IPS-18c (cell line): ENCODE results near the gene RSPH4A.
"Not testable (repeated sequence)": the region's sequence is repeated elsewhere in the genome, so short reads cannot be mapped to it uniquely, and the experiment has no call there.

Experiments used
- H3K4me3 ChIP-seq: 2 replicates; pipeline ENCODE4 v1.7.0; 2013; ENCODE audit warnings: low read depth, mild to moderate bottlenecking, low read length, moderate library complexity; ENCODE audit not compliant: insufficient read depth
- H3K9me3 ChIP-seq: one replicate; pipeline ENCODE4 v1.6.1; 2013; ENCODE audit warnings: mild to moderate bottlenecking, low read length, moderate library complexity; ENCODE audit not compliant: control insufficient read depth, insufficient read depth

RSPH4A gene

DNA sequence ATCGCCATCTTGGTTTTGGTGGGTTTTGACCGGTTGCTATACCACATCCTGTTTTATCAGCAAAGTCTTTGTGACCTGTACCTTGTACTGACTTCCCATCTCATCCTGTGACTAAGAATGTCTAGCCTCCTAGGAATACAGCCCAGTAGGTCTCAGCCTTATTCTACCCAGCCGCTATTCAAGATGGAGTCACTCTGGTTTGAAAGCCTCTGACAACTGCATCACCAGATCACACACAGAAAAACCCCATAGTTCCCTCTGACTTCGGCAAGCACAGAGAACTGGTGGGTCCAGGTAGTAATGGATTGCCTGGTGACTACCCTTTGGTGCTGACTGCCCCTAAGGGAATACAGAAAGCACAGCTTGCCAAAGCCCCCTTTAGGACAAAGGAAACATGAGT lies 10.3 kb upstream of the RSPH4A start:
- no peak overlapping the region for H3K4me3 ChIP-seq
- no peaks in the 10 kb centered on the region for H3K9me3 ChIP-seq

DNA sequence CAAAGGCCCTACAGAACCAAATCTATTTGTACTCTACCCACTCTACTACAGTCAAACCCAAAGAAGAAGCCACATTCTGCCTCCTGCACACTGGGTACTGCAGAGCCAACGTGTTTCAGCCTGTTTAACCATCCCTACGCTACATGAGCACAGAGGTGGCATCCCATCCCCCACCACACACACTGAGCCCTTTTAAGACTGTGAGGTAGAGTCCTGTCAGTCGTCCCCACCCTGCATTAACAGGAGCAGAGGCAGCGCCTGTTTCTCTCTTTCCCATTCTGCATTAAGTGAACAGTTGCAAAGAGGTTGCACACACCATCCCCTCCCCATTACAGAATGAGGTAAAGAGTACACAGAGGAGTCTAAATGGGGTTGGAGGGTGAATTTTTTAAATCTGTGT lies 5.2 kb upstream of the RSPH4A start:
- no peak overlapping the region for H3K4me3 ChIP-seq
- no peaks in the 10 kb centered on the region for H3K9me3 ChIP-seq

DNA sequence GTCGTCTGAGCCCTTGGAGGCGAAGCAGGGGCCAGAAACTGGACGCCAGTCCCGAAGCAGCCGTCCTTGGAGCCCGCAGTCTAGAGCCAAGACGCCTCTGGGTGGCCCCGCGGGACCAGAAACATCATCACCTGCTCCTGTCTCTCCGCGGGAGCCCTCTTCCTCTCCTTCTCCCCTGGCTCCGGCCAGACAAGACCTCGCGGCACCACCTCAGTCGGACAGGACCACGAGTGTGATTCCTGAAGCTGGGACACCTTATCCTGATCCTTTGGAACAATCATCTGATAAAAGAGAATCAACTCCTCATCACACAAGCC lies 416 bp downstream of the RSPH4A start:
- Histone ChIP-seq H3K4me3 (peak overlapping the region; percentile 55), H3K9me3 (no peaks in the 10 kb centered on the region)

DNA sequence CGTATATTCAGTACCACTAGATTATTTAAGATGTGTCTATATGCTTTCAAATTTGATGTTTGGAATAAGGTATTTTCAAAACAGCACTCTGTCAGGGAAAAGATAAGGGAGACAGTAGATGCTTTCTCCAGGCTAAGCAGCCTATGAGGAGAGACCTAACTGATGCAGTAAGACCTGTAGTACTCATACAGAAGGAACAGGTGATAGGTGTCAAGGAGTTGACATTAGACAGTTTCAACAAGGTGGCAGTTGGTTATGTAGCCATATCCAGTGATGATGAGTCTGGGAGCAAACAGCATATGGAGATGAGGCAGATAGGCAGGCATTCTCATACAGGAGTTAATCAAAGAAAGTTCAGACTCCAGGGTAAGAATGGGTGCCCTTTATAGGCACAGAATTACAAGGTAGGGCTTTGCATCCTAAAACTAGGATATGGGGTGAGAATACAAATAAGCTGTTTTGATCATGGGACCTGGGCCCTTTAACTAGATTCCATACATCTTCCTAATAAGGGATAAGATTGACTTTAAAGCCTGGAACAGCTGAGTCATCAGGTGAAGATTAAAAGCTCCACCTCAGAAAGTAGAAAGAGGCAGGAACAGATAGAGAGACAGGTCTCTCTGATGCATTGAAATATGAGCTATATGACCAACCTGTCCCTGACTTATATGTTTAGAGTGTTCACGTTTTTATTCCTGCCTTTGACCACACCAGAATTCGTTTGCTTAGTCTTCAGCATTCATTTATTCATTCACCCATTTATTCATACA lies 7.9 kb downstream of the RSPH4A start:
- Histone ChIP-seq H3K4me3 (no peak overlapping the region), H3K9me3 (no peaks in the 10 kb centered on the region)

DNA sequence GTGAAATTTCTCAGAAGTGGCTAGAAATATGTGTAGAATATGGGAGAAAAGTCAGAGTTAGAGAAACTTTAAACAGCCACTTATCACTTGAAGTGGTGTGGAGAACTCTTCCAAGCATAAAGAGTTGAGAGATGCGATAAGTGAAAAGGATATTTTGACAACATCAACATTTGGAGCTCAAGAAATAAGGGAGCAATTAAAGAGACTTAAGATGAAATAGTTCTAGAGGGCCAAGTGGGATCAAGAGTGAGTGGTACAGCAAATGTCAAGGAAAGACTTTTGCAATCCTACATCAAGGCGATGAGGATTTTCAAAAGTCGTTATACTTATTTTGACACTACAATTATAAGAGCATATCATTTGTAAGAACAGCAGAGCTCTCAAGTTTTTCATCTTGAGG lies 9.6 kb downstream of the RSPH4A start:
- no peaks in the 10 kb centered on the region for H3K9me3 ChIP-seq
- no peak overlapping the region for H3K4me3 ChIP-seq

DNA sequence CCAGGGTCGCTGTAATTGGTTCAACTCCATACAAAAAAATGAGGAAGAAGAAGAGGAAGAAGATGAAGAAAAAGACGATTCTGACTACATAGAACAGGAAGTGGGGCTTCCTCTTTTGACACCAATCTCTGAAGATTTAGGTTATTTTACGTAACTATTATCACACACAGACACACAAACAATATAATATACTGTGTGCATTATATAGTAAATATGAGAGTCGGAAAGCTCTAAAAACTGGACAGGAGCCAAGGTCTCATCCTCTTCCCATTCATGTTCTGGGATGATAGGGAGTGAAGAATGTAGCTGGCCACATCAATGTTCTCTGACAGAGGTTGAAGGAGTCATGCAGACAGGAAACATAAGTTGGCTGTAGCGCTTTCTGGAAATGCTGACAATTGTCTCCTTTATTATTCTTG lies 13.3 kb downstream of the RSPH4A start:
- Histone ChIP-seq H3K4me3 (no peak overlapping the region), H3K9me3 (no peaks in the 10 kb centered on the region)

DNA sequence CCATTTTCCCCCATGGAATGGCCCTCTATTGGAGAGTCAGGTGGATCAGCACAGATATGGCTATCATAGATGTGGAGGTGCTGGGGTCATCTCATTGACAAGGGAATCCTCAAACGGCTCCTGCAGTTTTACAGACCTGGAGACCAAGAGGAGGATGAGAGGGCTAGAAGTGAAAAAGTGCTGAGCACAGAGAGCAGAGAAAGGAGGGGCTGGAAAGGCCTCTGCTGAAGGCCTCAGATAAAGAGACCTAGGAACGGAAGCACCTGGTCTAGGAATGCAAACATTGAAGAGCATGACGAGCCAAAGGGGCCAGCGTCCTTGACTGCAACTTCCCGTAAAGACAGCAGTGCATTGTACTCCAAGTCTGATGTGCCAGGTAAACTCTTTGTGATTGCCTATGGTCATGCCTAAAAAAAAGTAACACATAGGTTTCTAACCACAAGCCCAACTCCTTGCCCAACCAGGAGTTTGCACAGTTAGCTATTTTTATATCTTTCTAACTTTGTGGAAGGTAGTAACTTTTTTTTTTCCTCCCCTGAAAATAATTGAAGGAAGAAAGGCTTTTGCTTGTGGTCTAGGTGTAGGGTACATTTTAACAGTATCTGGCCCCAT lies 15.2 kb downstream of the RSPH4A start:
- H3K4me3 ChIP-seq, result no peak overlapping the region
- H3K9me3 ChIP-seq, result no peaks in the 10 kb centered on the region

DNA sequence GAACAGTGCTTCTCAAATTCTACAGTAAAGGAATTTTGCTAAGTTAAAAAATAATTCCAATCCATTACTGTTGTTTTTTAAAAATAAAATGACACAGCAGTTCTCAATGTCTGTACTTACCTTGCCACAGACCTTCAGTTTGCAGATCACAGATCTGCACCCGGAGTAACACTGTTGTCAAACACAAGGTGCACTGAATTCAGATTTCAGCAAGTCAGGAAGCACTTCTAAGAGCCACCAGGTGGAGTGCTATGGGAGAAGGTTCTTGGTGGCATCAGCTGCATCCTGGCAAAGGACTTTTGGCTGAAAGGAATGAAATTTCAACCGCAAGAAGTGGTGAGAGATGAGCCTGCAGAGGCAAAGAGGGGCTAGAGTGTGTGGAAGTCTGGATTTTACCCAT lies 17.4 kb downstream of the RSPH4A start:
- H3K4me3 ChIP-seq, result no peak overlapping the region

DNA sequence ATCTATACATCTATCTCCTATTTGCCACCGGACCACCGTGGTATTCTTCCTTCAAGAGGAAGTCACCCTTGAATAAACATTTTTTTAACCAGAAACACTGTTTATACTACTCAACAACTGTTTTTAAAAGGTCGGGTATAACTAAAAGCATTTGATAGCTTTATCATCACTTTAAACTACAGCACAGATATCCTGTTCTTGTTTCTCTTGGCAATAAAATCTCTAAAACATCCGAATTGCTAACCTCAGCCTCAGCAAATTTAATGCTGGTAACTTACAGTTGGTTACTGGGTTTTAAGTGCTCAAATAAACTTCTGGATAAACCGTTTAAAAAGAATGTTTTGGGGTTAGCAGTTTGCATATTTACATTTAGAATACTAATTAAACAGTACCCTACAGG lies 31.9 kb downstream of the RSPH4A start:
- Histone ChIP-seq H3K9me3 (no peaks in the 10 kb centered on the region), H3K4me3 (no peak overlapping the region)

More for the DNA sequence above, 17.4 kb downstream of the RSPH4A start:
- H3K9me3 ChIP-seq, result no peaks in the 10 kb centered on the region

DNA sequence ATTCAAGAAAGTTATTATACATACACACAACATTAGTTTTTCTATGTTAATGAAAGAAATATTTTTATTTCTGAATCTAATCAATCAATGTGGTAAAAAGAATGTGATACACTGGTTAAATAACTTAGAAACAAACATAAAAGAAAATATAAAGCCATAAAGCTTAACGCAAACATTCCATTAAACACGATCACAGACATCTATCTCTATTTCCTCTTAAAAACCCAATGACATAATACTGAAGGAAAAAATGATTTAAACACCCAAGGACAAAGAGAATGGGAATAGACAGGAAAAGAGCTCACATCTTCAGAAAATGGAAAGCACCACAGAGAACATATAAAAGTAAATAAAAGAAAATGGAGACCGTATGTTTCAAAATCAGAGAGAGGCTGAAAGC lies 32.9 kb downstream of the RSPH4A start:
- Histone ChIP-seq H3K4me3 (no peak overlapping the region), H3K9me3 (no peaks in the 10 kb centered on the region)

DNA sequence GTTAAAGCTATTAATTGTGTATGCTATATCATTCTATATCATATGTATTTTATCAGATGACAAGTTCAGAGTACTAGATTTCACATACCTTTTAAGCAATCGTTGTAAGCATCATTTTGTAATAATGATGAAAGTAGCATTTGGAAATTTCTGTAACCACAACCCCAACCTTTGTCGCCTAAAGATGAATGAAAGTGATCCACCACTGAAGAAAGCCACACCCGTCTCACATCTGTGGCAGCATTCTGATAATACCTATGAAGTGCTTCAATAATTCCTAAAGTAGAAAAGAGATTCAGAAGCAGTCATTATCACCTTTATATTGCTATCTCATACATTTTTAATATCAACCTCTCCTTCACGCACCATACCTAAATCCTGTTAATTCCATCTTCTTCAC lies 35.6 kb downstream of the RSPH4A start:
- no peak overlapping the region for H3K4me3 ChIP-seq
- H3K9me3 ChIP-seq, result no peaks in the 10 kb centered on the region

DNA sequence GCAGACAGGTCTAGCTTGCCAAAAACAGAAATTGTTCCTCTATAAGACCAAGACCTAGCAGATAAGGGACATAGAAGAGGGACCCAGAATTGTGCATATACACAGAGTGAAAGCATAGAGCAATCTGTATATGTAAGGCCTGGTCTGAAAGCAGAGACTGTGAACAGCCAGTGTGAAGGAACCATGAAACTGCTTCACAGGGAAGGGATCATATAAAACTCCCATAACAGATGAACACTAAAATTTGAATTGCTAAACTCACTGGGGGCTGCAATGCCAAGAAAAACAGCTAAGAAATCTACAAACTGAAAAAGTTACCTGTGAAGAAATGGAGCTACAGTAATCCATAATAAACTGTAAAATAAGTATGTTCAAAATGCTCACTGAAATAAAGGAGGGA lies 45.3 kb downstream of the RSPH4A start:
- Histone ChIP-seq H3K9me3 (no peaks in the 10 kb centered on the region), H3K4me3 (no peak overlapping the region)

DNA sequence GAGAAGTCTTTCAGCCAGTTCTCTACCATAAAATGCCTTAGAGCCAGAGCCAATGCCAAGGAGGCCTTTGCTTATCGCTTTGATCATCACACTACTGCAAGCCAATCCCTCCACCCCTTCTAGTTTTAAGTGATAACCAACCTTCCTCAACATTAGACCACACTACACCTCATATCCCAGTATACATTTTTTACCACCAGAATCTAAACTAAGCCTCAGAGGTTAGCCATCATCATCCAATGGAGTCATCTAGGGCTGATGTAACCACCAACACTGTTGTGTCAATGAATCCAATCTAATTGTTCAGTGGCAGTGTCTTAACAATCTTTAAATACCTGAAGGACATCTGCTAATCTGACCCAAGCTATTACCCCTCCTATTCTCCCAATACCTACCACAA lies 45.9 kb downstream of the RSPH4A start:
- H3K4me3 ChIP-seq, result no peak overlapping the region
- no peaks in the 10 kb centered on the region for H3K9me3 ChIP-seq

DNA sequence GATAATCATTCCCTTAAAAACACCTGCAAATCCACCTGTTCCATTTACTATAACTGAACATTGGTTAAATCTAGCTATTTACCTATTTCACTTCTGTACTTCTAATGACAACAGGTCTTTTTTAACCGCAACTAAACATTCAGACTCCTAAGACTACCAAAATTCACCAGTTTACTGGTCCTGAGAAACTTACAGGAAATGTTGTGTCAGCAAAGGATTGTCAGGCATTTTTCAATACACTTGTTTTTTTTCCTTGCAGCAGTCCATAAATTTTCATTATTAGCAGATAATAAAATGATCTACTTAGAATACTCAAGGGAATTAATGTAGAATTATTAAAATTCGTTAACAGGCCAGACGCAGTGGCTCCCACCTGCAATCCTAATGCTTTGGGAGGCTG lies 47.0 kb downstream of the RSPH4A start:
- no peak overlapping the region for H3K4me3 ChIP-seq
- no peaks in the 10 kb centered on the region for H3K9me3 ChIP-seq

DNA sequence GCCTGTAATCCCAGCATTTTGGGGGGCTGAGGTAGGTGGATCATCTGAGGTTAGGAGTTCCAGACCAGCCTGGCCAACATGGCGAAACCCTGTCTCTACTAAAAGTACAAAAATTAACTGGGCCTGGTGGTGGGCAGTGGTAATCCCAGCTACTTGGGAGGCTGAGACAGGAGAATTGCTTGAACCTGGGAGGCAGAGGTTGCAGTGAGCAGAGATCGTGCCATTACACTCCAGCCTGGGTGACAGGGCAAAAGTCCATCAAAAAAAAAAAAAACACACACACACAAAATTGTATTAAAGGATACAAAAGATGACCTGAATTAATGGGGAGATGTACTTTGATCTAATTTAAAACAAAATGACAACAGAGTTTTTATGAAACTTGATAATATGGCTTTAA lies 47.9 kb downstream of the RSPH4A start:
- not testable (repeated sequence) for H3K9me3 ChIP-seq, H3K4me3 ChIP-seq

DNA sequence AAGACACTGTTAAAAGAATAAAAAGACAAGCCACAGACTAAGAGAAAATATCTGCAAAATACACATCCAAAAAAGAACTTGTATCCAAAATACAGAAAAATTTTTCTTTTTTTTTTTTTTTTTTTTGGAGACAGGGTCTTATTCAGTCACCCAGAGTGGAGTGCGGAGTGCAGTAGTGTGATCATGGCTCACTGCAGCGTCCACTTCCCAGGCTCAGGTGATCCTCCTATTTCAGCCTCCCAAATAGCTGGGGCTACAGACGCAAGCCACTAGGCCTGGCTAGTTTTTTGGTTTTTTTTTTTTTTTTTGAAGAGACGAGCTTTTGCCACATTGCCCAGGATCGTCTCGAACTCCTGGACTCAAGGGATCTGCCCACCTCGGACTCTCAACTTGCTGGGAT lies 49.2 kb downstream of the RSPH4A start:
- Histone ChIP-seq H3K4me3 (no peak overlapping the region), H3K9me3 (no peaks in the 10 kb centered on the region)

DNA sequence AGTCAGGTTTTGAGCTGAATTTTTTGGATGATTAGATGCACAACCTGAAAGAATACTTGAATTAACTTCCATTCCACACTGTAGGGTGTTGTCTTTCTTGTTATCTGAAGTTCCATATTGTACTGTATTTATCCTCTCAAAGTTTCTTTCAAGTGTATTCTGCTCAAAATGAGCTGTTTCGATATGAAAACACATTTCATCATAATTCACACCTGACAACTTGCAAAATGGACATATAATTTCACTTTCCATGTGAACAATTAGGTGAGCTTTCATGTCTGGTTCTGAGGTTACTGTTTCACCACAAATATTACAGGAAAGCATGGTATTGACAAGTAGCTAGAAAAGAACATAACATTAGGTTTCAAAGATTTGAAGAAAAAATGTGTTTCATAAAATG lies 50.6 kb downstream of the RSPH4A start:
- no peaks in the 10 kb centered on the region for H3K9me3 ChIP-seq
- H3K4me3 ChIP-seq, result no peak overlapping the region

DNA sequence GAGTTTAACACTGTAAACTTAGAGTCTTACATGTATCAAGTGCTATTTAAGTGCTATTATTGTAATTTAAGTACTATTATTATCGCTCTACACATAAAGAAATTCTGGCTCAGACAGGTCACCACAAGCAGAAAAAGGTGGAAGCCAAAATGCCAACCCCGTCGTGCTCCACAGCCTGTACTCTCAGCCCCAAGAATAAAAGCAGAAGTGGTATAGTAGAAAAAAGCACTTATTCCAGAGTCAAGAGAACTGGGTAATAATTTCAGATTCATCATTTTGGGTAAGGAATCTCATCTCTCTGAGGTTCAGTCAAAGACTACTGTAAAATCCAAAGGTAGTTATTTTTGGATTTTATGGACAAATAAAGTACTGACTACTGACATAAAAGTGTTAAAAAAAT lies 51.3 kb downstream of the RSPH4A start:
- peak overlapping the region; percentile 99; the same call in 1 of the 2 replicates for H3K4me3 ChIP-seq
- H3K9me3 ChIP-seq, result no peaks in the 10 kb centered on the region

DNA sequence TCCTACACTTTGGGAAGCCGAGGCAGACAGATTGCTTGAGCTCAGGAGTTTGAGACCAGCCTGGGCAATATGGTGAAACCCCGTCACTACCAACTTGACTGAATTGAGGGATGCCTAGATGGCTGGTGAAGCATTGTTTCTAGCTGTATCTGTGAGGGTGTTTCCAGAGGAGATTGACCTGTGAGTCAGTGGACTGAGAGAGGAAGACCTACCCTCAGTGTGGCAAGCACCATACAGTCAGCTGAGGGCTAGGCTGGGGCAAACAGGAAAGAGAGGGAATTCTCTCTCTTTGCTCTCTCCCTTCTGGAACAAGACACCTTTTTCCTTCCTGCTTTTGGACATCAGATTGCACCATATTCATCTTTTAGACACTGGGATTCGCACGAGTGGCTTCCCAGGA lies 56.0 kb downstream of the RSPH4A start:
- H3K4me3 ChIP-seq, result no peak overlapping the region
- no peaks in the 10 kb centered on the region for H3K9me3 ChIP-seq
